ENCODE measurements around the gene RXFP4. TPM values are rescaled to one million over a fixed set of nuclear protein-coding genes. Genes with fewer than 3 reads are reported as not detected.
"Not testable (repeated sequence)": the region's sequence is repeated elsewhere in the genome, so short reads cannot be mapped to it uniquely, and the experiment has no call there.

Gene RXFP4, protein sequence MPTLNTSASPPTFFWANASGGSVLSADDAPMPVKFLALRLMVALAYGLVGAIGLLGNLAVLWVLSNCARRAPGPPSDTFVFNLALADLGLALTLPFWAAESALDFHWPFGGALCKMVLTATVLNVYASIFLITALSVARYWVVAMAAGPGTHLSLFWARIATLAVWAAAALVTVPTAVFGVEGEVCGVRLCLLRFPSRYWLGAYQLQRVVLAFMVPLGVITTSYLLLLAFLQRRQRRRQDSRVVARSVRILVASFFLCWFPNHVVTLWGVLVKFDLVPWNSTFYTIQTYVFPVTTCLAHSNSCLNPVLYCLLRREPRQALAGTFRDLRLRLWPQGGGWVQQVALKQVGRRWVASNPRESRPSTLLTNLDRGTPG
- not detected in 2 replicates for total RNA-seq

DNA sequence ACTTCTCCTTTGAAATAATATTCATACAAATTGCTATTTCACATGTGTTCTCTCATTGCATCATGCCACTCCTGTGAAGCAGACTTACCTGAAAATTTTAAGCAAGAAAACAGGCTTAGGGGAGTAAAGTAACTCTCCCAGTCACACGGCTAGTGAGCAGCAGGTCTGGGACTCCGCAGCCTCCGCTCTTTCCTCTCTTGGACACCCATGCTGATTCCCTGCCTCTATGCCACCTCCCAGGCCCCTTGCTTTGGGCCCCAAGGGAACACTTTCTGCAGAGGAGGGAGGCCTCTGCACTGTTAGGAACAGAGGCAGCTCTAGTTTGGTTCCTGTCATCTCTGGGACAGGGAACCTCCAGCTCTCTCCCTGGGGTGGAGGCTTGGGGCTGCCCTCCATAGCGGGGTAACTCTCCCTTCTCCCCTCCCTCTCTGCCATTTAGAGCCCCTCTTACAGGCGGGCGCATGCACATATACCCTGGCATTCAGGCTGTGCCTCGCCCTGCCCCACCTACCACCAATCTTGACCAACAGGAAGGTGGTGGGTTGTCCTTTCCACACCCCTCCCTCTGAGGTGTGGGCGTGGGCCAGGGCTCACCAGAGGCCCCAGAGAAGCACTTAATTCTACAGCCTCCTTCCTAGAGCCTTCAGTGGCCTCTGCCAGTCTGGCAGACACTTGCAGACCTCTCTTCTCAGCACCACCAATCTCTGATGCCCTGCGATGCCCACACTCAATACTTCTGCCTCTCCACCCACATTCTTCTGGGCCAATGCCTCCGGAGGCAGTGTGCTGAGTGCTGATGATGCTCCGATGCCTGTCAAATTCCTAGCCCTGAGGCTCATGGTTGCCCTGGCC lies at the start of gene RXFP4:
TSS of gene RXFP4 (plus strand) at position 646 of the 852 bp plus-strand sequence. CDS start at position 718, 72 bp downstream.
- peak; percentile 38 for DNase-seq (ENCODE audit: low read depth)
- no peak for FAIRE-seq
- no peak within 1 kb of the TSS for H3K4me3 ChIP-seq (ENCODE audit: low read depth, low read length)
- H3K27me3 ChIP-seq (ENCODE audit: control insufficient read depth, insufficient read depth, low read length): no peaks in the 10 kb centered on the region
- H3K36me3 ChIP-seq (ENCODE audit: control insufficient read depth, insufficient read depth, low read length): no peaks in the 10 kb centered on the region
- TF ChIP-seq, protein P1, sequence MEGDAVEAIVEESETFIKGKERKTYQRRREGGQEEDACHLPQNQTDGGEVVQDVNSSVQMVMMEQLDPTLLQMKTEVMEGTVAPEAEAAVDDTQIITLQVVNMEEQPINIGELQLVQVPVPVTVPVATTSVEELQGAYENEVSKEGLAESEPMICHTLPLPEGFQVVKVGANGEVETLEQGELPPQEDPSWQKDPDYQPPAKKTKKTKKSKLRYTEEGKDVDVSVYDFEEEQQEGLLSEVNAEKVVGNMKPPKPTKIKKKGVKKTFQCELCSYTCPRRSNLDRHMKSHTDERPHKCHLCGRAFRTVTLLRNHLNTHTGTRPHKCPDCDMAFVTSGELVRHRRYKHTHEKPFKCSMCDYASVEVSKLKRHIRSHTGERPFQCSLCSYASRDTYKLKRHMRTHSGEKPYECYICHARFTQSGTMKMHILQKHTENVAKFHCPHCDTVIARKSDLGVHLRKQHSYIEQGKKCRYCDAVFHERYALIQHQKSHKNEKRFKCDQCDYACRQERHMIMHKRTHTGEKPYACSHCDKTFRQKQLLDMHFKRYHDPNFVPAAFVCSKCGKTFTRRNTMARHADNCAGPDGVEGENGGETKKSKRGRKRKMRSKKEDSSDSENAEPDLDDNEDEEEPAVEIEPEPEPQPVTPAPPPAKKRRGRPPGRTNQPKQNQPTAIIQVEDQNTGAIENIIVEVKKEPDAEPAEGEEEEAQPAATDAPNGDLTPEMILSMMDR (IDR thresholded peaks at IDR 0.05; ENCODE audit: insufficient read depth, low read length, severe bottlenecking): no peak

DNA sequence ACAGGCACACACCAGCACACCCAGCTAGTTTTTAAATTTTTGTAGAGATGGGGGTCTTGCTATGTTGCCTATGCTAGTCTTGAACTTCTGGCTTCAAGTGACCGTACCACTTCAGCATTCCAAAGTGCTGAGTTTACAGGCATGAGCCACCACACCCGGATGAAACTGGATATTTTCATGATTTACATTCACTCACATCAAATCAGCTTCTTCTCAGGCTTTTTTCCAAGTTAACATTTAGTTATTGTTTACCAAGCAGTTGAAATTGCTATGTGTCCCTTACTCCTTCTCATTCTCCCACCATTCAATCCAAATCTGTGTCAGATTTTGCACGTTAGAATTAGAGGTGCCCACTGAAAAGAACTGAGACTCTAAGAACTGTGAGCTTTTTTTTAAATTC lies 48.6 kb upstream of the RXFP4 start:
- no peak overlapping the region for H3K4me3 ChIP-seq (ENCODE audit: low read depth, low read length)
- DNase-seq (ENCODE audit: low read depth): peak; percentile 75
- no peak for FAIRE-seq

DNA sequence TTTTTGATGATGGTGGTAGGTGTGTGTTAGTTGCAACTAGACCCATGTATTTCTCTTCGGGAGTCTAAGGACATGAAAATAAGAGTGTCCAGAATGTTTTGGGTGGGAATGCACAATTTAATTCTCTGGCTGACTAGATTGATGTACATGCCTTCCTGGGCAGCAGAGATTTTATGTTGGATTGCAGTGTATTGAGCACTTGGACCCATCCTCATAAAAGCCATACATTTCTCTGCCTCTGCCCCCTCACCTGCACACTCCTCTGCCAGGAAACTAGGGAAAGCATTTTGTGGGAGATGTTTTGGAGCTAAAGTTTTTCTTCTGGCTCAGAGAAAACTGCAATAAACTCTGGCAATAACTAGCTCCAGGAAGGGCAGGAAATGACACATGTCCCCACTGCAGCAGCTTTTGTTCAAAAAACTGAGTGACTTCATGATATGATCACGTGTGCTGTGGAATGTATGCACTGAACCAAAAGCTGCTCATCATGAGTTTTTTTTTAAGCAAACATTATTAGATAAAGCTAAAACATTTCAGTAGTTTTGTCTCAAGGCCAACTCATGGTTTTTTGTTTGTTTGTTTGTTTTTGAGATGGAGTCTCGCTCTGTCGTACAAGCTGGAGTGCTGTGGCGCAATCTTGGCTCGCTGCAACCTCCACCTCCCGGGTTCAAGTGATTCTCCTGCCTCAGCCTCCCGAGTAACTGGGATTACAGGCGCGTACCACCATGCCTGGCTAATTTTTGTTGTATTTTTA lies 47.9 kb upstream of the RXFP4 start:
- peak; percentile 91 for DNase-seq (ENCODE audit: low read depth)
- no peaks in the 10 kb centered on the region for H3K27me3 ChIP-seq (ENCODE audit: control insufficient read depth, insufficient read depth, low read length)
- H3K4me3 ChIP-seq (ENCODE audit: low read depth, low read length): no peak overlapping the region
- H3K36me3 ChIP-seq (ENCODE audit: control insufficient read depth, insufficient read depth, low read length): no peaks in the 10 kb centered on the region
- FAIRE-seq: no peak
- TF ChIP-seq, protein P1 (IDR thresholded peaks at IDR 0.05; ENCODE audit: insufficient read depth, low read length, severe bottlenecking): no peak

More for the DNA sequence above, 48.6 kb upstream of the RXFP4 start:
- Histone ChIP-seq H3K36me3 (ENCODE audit: control insufficient read depth, insufficient read depth, low read length) (no peaks in the 10 kb centered on the region), H3K27me3 (ENCODE audit: control insufficient read depth, insufficient read depth, low read length) (no peaks in the 10 kb centered on the region)
- TF ChIP-seq, protein P1 (IDR thresholded peaks at IDR 0.05; ENCODE audit: insufficient read depth, low read length, severe bottlenecking): no peak

DNA sequence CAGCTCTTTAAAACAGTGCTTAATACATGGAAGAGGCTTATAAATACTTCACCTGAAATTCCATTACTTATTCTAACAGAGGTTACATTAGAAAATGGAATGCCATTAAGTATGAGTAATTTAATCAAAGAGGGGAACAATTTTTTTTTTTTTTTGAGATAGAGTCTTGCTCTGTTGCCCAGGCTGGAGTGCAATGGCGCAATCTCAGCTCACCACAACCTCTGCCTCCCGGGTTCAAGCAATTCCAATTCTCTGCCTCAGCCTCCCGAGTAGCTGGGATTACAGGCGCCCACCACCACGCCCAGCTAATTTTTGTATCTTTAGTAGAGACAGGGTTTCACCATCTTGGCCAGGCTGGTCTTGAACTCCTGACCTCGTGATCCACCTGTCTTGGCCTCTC lies 45.8 kb upstream of the RXFP4 start:
- FAIRE-seq; H3K27me3 ChIP-seq (ENCODE audit: control insufficient read depth, insufficient read depth, low read length); H3K36me3 ChIP-seq (ENCODE audit: control insufficient read depth, insufficient read depth, low read length): not testable (repeated sequence)

DNA sequence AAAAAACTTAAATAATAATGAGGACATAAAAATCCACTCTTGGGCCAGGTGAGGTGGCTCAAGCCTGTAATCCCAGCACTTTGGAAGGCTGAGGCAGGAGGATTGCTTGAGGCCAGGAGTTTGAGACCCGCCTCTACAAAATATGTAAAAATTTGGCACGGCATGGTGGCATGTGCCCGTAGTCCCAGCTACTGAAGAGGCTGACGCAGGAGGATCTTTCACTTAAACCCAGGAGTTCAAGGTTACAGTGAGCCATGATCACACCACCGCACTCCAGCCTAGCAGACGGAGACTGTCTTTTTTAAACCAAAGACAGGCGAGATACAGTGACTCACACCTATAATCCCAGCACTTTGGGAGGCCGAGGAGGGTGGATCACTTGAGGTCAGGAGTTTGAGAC lies 45.0 kb upstream of the RXFP4 start:
- not testable (repeated sequence) for FAIRE-seq; DNase-seq (ENCODE audit: low read depth)
- peaks cover 12% of the 10 kb centered on the region for H3K36me3 ChIP-seq (ENCODE audit: control insufficient read depth, insufficient read depth, low read length)

More for the DNA sequence above, 45.8 kb upstream of the RXFP4 start:
- not testable (repeated sequence) for DNase-seq (ENCODE audit: low read depth); H3K4me3 ChIP-seq (ENCODE audit: low read depth, low read length)

DNA sequence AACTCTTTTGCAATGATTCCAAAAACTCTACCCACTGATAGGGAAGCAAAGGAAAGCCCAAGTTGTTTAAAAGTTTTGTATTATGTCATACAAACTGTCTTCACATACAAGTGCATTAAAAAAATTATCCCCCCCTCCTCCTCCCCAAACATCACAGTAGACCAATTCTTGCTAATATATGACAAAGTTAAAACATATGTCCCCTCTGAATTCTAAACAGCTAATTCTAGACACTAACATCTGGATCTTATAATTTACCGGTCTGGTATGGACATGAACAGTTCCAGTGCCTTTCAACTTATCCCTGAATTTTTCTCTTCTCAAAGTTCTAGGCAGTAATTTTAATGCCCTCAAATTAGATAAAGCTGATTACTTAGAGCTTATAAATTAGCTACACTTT lies 43.7 kb upstream of the RXFP4 start:
- DNase-seq (ENCODE audit: low read depth) (no peak), FAIRE-seq (no peak)
- H3K27me3 ChIP-seq (ENCODE audit: control insufficient read depth, insufficient read depth, low read length): no peaks in the 10 kb centered on the region
- no peak overlapping the region for H3K4me3 ChIP-seq (ENCODE audit: low read depth, low read length)
- peaks cover 13% of the 10 kb centered on the region for H3K36me3 ChIP-seq (ENCODE audit: control insufficient read depth, insufficient read depth, low read length)
- TF ChIP-seq, protein P1 (IDR thresholded peaks at IDR 0.05; ENCODE audit: insufficient read depth, low read length, severe bottlenecking): no peak

More for the DNA sequence above, 45.0 kb upstream of the RXFP4 start:
- not testable (repeated sequence) for H3K4me3 ChIP-seq (ENCODE audit: low read depth, low read length); H3K27me3 ChIP-seq (ENCODE audit: control insufficient read depth, insufficient read depth, low read length)

All from bronchial epithelial cell (primary cell).